Motor neuron (in vitro differentiated cells): ENCODE measurements around the gene SLC22A1. TPM values are rescaled to one million over a fixed set of nuclear protein-coding genes. Genes with fewer than 3 reads are reported as not detected.
"Not testable (repeated sequence)": the region's sequence is repeated elsewhere in the genome, so short reads cannot be mapped to it uniquely, and the experiment has no call there.

ENCODE experiments used
- ATAC-seq, 8 experiments: fragments of 200-7000 bp; cut with Tn5 transposase; replicated peaks in 6 of 8; 2 replicates each; pipeline ENCODE4 v1.8.0; 2021; ENCODE audit warnings: mild to moderate bottlenecking in 8 of 8, moderate library complexity in 8 of 8
- H3K27ac ChIP-seq, 2 donors: fragments of 250-450 bp; sonication (Bioruptor Pico); 2 replicates each; pipeline ENCODE4 v1.9.0; 2021; ENCODE audit warnings: antibody characterized with exemption in 2 of 2, mild to moderate bottlenecking in 2 of 2, moderate library complexity in 1 of 2
- H3K4me1 ChIP-seq, 2 donors: fragments of 250-450 bp; sonication (Bioruptor Pico); replicated peaks in 1 of 2; 2 replicates each; pipeline ENCODE4 v1.6.1; 2021; ENCODE audit warnings: antibody characterized with exemption in 2 of 2, mild to moderate bottlenecking in 2 of 2, moderate library complexity in 1 of 2
- H3K4me3 ChIP-seq, 5 donors: fragments of 250-450 bp; sonication (Bioruptor Pico); 2 replicates each; pipeline ENCODE4 v1.9.0; 2021; ENCODE audit warnings: antibody characterized with exemption in 5 of 5, mild to moderate bottlenecking in 5 of 5, moderate library complexity in 4 of 5
- WGBS, 10 experiments: fragments of 450-650 bp; shearing (Covaris generic); methylation state at CpG; one replicate each; pipeline ENCODE4 v1.0.0; 2022; 5-methylcytosine and 5-hydroxymethylcytosine counted together
- in situ Hi-C, 9 experiments: fragments of 400-800 bp; cut with MboI; loops; one replicate each; pipeline ENCODE4 v1.15.0; 2021; ENCODE audit warnings: low sequenced_read_pairs in 9 of 9, low pct_unique_long_range_greater_than_20kb in 2 of 9; ENCODE audit not compliant: unreplicated experiment in 9 of 9
- total RNA-seq, 8 experiments: library from RNA; unstranded; fragments of 300-600 nt; gene quantifications; 2 replicates each; pipeline versions ENCODE4 v1.2.3 to v1.2.4, GENCODE V29; 2022

The SLC22A1 gene
- total RNA-seq, 8 experiments from 2014 or later = 0.11 to 5.1 (median 1.1) TPM; not detected in 1

GRCh38 chr6:160085713-160086505, 35.7 kb upstream of the SLC22A1 start:
- no peak overlapping the region for H3K4me3 ChIP-seq
- no peak overlapping the region for H3K27ac ChIP-seq
- H3K4me1 ChIP-seq = no peaks in the 10 kb centered on the region
- ATAC-seq = no peak
- WGBS, 10 experiments = 67 to 100% (median 90%) methylated on average over 1 to 8 of the region's 15 CpGs
- in situ Hi-C loops = loop anchor here in 1 of 9 experiments (25.0 kb wide), 1 partner anchor 376 kb away; no protein-coding TSS in a partner anchor

DNA sequence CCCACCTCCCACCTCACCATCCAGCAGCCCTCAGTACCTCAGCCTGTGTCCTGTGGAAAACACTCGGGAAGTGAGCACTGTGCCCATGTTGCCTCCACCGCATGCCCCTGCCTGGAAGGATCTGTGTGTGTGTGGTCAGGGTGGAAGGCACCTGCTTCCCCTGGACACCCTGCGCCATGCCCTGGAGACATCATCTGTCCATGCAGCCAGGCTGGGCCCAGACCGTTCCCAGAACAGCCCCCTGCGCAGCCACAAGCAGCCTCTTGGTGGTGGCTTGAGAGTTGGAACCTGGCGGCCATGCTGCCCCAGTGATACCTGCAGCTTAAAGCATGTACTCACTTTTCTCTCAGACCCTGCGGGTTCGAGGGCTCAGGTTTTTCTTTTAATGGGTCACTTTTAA, 34.9 kb upstream of the SLC22A1 start:
- H3K4me3 ChIP-seq = no peak overlapping the region
- in situ Hi-C loops = loop anchor here in 1 of 9 experiments (25.0 kb wide), 1 partner anchor 376 kb away; no protein-coding TSS in a partner anchor
- WGBS, 10 experiments = 80 to 100% (median 100%) methylated on average over 1 to 3 of the region's 8 CpGs; no CpG with 5 or more reads in 3 of the 10 experiments
- H3K4me1 ChIP-seq = no peaks in the 10 kb centered on the region
- ATAC-seq = no peak
- H3K27ac ChIP-seq = no peak overlapping the region

- Histone ChIP-seq H3K27ac (no peak overlapping the region), H3K4me1 (no peaks in the 10 kb centered on the region), H3K4me3 (no peak overlapping the region)
- ATAC-seq = peak; percentile 52 to 94 (median 75)
- in situ Hi-C loops = loop anchor here in 1 of 9 experiments (25.0 kb wide), 1 partner anchor 374 kb away; no protein-coding TSS in a partner anchor
- 0 to 88% (median 74%) methylated on average over 2 to 7 of the region's 13 CpGs; no CpG with 5 or more reads in 1 of the 10 experiments for WGBS, 10 experiments
These were observed 33.4 kb upstream of the SLC22A1 start for GRCh38 chr6:160088069-160088783.

- Histone ChIP-seq H3K27ac (no peak overlapping the region), H3K4me3 (no peak overlapping the region), H3K4me1 (no peaks in the 10 kb centered on the region)
- in situ Hi-C loops = loop anchor here in 1 of 9 experiments (25.0 kb wide), 1 partner anchor 373 kb away; no protein-coding TSS in a partner anchor
- peak in 2 of 8 experiments; percentile 20 to 44 for ATAC-seq
- WGBS, 10 experiments = 25 to 100% (median 81%) methylated on average over 4 to 20 of the region's 21 CpGs; no CpG with 5 or more reads in 1 of the 10 experiments
These were observed 32.7 kb upstream of the SLC22A1 start for GRCh38 chr6:160088784-160089533.

GRCh38 chr6:160089534-160089897, 32.1 kb upstream of the SLC22A1 start:
- H3K27ac ChIP-seq = no peak overlapping the region
- 60 to 100% (median 87%) methylated on average over 1 to 4 of the region's 7 CpGs; no CpG with 5 or more reads in 6 of the 10 experiments for WGBS, 10 experiments
- H3K4me3 ChIP-seq = no peak overlapping the region
- H3K4me1 ChIP-seq = no peaks in the 10 kb centered on the region
- in situ Hi-C loops = loop anchor here in 1 of 9 experiments (25.0 kb wide), 1 partner anchor 373 kb away; no protein-coding TSS in a partner anchor
- no peak for ATAC-seq

DNA sequence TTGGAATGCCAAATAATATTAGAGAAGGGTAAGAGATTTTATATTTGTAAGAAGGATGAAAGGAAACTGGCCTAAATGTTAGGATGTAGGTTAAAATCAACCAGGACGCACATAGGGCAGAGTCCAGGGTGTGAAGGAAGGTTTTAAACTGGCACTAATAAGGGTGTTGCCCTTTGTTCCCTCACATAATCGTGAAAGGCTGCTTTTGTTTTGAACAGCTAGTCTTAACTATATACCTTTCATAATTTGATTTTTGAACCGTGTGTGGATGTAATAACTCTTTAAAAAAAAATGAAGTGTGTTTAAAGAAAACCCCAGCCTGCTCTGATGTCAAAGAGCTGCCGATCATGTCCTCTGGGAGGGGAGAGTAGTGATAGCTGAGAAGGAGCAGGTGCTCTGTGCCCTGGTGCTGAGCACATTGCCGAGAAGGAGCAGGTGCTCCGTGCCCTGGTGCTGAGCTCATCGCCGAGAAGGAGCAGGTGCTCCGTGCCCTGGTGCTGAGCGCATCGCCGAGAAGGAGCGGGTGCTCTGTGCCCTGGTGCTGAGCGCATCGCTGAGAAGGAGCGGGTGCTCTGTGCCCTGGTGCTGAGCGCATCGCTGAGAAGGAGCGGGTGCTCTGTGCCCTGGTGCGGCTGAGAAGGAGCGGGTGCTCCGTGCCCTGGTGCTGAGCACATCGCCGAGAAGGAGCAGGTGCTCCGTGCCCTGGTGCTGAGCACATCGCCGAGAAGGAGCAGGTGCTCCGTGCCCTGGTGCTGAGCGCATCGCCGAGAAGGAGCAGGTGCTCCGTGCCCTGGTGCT, 31.0 kb upstream of the SLC22A1 start:
- not testable (repeated sequence) for H3K27ac ChIP-seq, ATAC-seq, H3K4me3 ChIP-seq, H3K4me1 ChIP-seq
- in situ Hi-C loops = loop anchor here in 1 of 9 experiments (25.0 kb wide), 1 partner anchor 372 kb away; no protein-coding TSS in a partner anchor
- 40 to 100% (median 96%) methylated on average over 1 to 15 of the region's 32 CpGs; no CpG with 5 or more reads in 1 of the 10 experiments for WGBS, 10 experiments

- H3K4me1 ChIP-seq, ATAC-seq, H3K27ac ChIP-seq, H3K4me3 ChIP-seq: not testable (repeated sequence)
- in situ Hi-C loops = loop anchor here in 1 of 9 experiments (25.0 kb wide), 1 partner anchor 370 kb away; no protein-coding TSS in a partner anchor
- 90 to 100% methylated on average over 1 to 2 of the region's 6 CpGs; no CpG with 5 or more reads in 8 of the 10 experiments for WGBS, 10 experiments
These were observed 29.4 kb upstream of the SLC22A1 start for GRCh38 chr6:160092176-160092575.

DNA sequence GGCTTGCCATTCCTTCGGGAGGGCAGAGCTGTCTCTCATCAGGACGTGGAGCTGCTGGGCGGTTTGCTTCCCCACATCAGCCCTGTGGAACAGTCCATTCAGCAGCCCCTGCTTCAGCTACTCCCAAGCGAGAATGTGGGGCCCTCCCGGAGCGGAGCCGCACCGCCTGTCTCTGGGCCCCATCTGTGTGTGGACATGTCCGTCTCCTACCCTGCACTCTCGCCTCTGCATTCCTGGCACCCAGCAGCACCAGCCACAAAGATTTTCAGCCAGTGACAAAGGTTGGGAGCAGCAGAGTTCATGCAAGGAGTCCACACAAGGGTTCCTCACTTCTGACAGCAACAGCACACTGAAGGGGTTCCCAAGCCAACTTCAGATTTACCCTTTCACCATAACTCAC, 29.0 kb upstream of the SLC22A1 start:
- H3K4me3 ChIP-seq = no peak overlapping the region
- 100% methylated on average over 1 to 2 of the region's 10 CpGs; no CpG with 5 or more reads in 8 of the 10 experiments for WGBS, 10 experiments
- no peaks in the 10 kb centered on the region for H3K4me1 ChIP-seq
- in situ Hi-C loops = loop anchor here in 1 of 9 experiments (25.0 kb wide), 1 partner anchor 370 kb away; no protein-coding TSS in a partner anchor
- ATAC-seq = peak in 2 of 8 experiments; percentile 29 to 45
- H3K27ac ChIP-seq = no peak overlapping the region

- H3K4me1 ChIP-seq = no peaks in the 10 kb centered on the region
- in situ Hi-C loops = loop anchor here in 1 of 9 experiments (25.0 kb wide), 1 partner anchor 369 kb away; no protein-coding TSS in a partner anchor
- no peak overlapping the region for H3K4me3 ChIP-seq
- ATAC-seq = no peak
- H3K27ac ChIP-seq = no peak overlapping the region
- WGBS, 10 experiments = 80 to 100% (median 97%) methylated on average over 1 to 3 of the region's 7 CpGs; no CpG with 5 or more reads in 6 of the 10 experiments
These were observed 28.6 kb upstream of the SLC22A1 start for GRCh38 chr6:160093061-160093460.

DNA sequence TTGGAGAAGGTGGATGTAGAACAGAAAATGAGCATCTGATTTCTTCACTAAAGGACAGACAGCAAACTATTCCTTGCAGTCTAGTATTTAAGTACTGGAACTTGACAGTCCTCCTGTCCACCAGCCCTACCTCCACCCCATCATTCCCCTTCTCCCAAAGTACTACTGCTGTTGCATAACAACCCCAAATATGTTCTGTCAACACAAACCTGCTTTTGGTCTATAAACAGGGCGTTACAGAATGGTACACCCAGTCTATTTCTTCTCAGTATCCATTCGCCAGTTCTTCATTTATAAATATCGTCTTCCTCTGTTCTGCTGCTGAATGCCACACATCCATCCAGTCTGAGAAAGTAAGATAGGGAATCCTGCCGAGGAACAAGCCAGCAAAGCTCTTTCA, 27.7 kb upstream of the SLC22A1 start:
- in situ Hi-C loops = loop anchor here in 1 of 9 experiments (25.0 kb wide), 1 partner anchor 368 kb away; no protein-coding TSS in a partner anchor
- WGBS, 10 experiments = 85 to 100% (median 95%) methylated on average over 1 to 4 of the region's 4 CpGs; no CpG with 5 or more reads in 1 of the 10 experiments
- no peaks in the 10 kb centered on the region for H3K4me1 ChIP-seq

GRCh38 chr6:160095146-160095845, 26.3 kb upstream of the SLC22A1 start:
- in situ Hi-C loops = loop anchor here in 1 of 9 experiments (25.0 kb wide), 1 partner anchor 367 kb away; no protein-coding TSS in a partner anchor
- ATAC-seq = peak in 1 of 8 experiments; percentile 54
- H3K4me1 ChIP-seq = no peaks in the 10 kb centered on the region
- H3K27ac ChIP-seq = no peak overlapping the region
- no peak overlapping the region for H3K4me3 ChIP-seq
- WGBS, 10 experiments = 83 to 100% (median 94%) methylated on average over 2 to 7 of the region's 8 CpGs; no CpG with 5 or more reads in 1 of the 10 experiments

More for the DNA sequence above, 27.7 kb upstream of the SLC22A1 start:
- Histone ChIP-seq H3K4me3 (no peak overlapping the region), H3K27ac (no peak overlapping the region)
- no peak for ATAC-seq
